B cell (primary cell): ENCODE results near the gene SIGLEC14. TPM values are rescaled to one million over a fixed set of nuclear protein-coding genes. Genes with fewer than 3 reads are reported as not detected.
A peak's percentile ranks its signal among the peaks of the same experiment; 100 is the strongest.

Experiments
- ATAC-seq: fragments of 200-7000 bp; cut with Tn5 transposase; one replicate; pipeline ENCODE4 v1.10.0; 2021; ENCODE audit warnings: low read depth, mild to moderate bottlenecking, moderate number of reproducible peaks, moderate library complexity
- CTCF ChIA-PET: fragments of 350-600 bp; sonication (Branson Sonifier 250); formaldehyde crosslinking; loops from one replicate; lab custom pipeline; 2021; ENCODE audit warnings: antibody characterized with exemption, inconsistent platforms; lab: Charles Lee
- POLR2A ChIA-PET: fragments of 350-600 bp; sonication (Branson Sonifier 250); formaldehyde crosslinking; loops from one replicate; lab custom pipeline; 2021; ENCODE audit warnings: antibody characterized with exemption; lab: Charles Lee
- DNase-seq: peaks from one replicate; pipeline ENCODE4 v3.0.0; 2013
- H2AFZ ChIP-seq: 2 replicates; pipeline ENCODE4 v1.6.1; 2012; ENCODE audit warnings: mild to moderate bottlenecking, low read depth, low read length; ENCODE audit not compliant: insufficient read depth, poor library complexity, severe bottlenecking
- H3K27ac ChIP-seq, 2 donors: 1 replicate in 1 of 2; 2 replicates in 1 of 2; pipeline ENCODE4 v1.5.1; 2012 to 2013; ENCODE audit warnings: low read length in 2 of 2, mild to moderate bottlenecking in 2 of 2, moderate library complexity in 1 of 2
- H3K27me3 ChIP-seq, 4 experiments: fragments of 200-600 bp in 1 of 4; sonication (generic) in 1 of 4; replicated peaks in 1 of 4; 1 replicate in 2 of 4; 2 replicates in 2 of 4; pipeline versions ENCODE4 v1.6.1 to v1.7.0; 2013 to 2016; ENCODE audit warnings: low read length in 3 of 4, mild to moderate bottlenecking in 2 of 4, mixed read lengths in 1 of 4, moderate library complexity in 1 of 4; ENCODE audit not compliant: insufficient read depth in 4 of 4, control insufficient read depth in 3 of 4; ENCODE audit errors: control extremely low read depth in 1 of 4
- H3K36me3 ChIP-seq, 2 experiments: replicated peaks in 1 of 2; 1 replicate in 1 of 2; 2 replicates in 1 of 2; pipeline versions ENCODE4 v1.6.1 to v1.7.1; 2013; ENCODE audit warnings: low read length in 1 of 2; ENCODE audit not compliant: insufficient read depth in 2 of 2, control insufficient read depth in 1 of 2; ENCODE audit errors: control extremely low read depth in 1 of 2, extremely low read depth in 1 of 2
- H3K4me1 ChIP-seq, 2 donors: fragments of 200-600 bp in 1 of 2; sonication (generic) in 1 of 2; 1 replicate in 1 of 2; 2 replicates in 1 of 2; pipeline versions ENCODE4 v1.5.1 to v1.6.1; 2013 to 2017; ENCODE audit warnings: low read length in 2 of 2; ENCODE audit not compliant: control insufficient read depth in 2 of 2, insufficient read depth in 2 of 2
- H3K4me2 ChIP-seq: replicated peaks from 2 replicates; pipeline ENCODE3; 2012; ENCODE audit warnings: mild to moderate bottlenecking, low read depth, low read length; ENCODE audit not compliant: poor library complexity, severe bottlenecking
- H3K4me3 ChIP-seq, 5 experiments: fragments of 200-600 bp in 1 of 5; sonication (generic) in 1 of 5; 1 replicate in 3 of 5; 2 replicates in 2 of 5; pipeline versions ENCODE4 v1.5.1 to v1.7.0; 2011 to 2016; ENCODE audit warnings: low read length in 4 of 5, mild to moderate bottlenecking in 4 of 5, low read depth in 2 of 5, control low read depth in 1 of 5, moderate library complexity in 1 of 5; ENCODE audit not compliant: insufficient read depth in 1 of 5; ENCODE audit errors: control extremely low read depth in 1 of 5, extremely low read depth in 1 of 5
- H3K79me2 ChIP-seq: fragments of 200-600 bp; sonication (generic); one replicate; pipeline ENCODE4 v1.6.0; 2016; ENCODE audit warnings: low read length; ENCODE audit not compliant: control insufficient read depth, insufficient read depth
- H3K9ac ChIP-seq: fragments of 200-600 bp; sonication (generic); 2 replicates; pipeline ENCODE4 v1.6.1; 2017; ENCODE audit warnings: mild to moderate bottlenecking, low read length, moderate library complexity
- H3K9me3 ChIP-seq, 3 donors: one replicate each; pipeline versions ENCODE4 v1.6.1 to v1.7.1; 2013; ENCODE audit warnings: low read length in 2 of 3; ENCODE audit not compliant: control insufficient read depth in 2 of 3, insufficient read depth in 1 of 3; ENCODE audit errors: control extremely low read depth in 1 of 3
- H4K20me1 ChIP-seq: 2 replicates; pipeline ENCODE4 v1.6.0; 2012; ENCODE audit warnings: mild to moderate bottlenecking, low read length; ENCODE audit not compliant: insufficient read depth, control insufficient read depth, poor library complexity, severe bottlenecking
- H3K27ac Mint-ChIP-seq: one replicate; pipeline ENCODE4 v1.8.0; 2021; ENCODE audit warnings: mixed read lengths
- H3K27me3 Mint-ChIP-seq: one replicate; pipeline ENCODE4 v1.8.0; 2021; ENCODE audit warnings: mixed read lengths
- H3K4me1 Mint-ChIP-seq: one replicate; pipeline ENCODE4 v1.8.0; 2021; ENCODE audit warnings: mixed read lengths
- H3K4me3 Mint-ChIP-seq: one replicate; pipeline ENCODE4 v1.8.0; 2021; ENCODE audit warnings: mixed read lengths
- H3K9me3 Mint-ChIP-seq: one replicate; pipeline ENCODE4 v1.8.0; 2022; ENCODE audit warnings: mixed read lengths; ENCODE audit not compliant: insufficient read depth
- CTCF ChIP-seq: fragments of 200-600 bp; IDR thresholded peaks from one replicate; pipeline ENCODE4 v1.8.0; 2022; ENCODE audit warnings: antibody characterized with exemption, mild to moderate bottlenecking
- EZH2 ChIP-seq: IDR thresholded peaks from 2 replicates; pipeline ENCODE4 v1.6.1; 2012; ENCODE audit warnings: borderline replicate concordance, low read depth, mild to moderate bottlenecking, moderate library complexity, low read length; ENCODE audit not compliant: insufficient read depth, poor library complexity, severe bottlenecking
- WGBS: methylation state at CpG from one replicate; pipeline ENCODE4 v1.1.5; 2013; ENCODE audit warnings: missing lambda C conversion rate; ENCODE audit not compliant: insufficient coverage; 5-methylcytosine and 5-hydroxymethylcytosine counted together
- intact Hi-C: fragments of 100-400 bp; cut with micrococcal nuclease; formaldehyde crosslinking; loops from one replicate; pipeline ENCODE4 v1.10.0; 2022
- polyA plus RNA-seq: library from polyadenylated mRNA; depleted of rRNA; stranded (reverse); fragments of >200 nt; gene quantifications from 2 replicates; pipeline ENCODE4 v1.2.3, GENCODE V29; 2012
- total RNA-seq, 2 donors: library from RNA; stranded (reverse); fragments of 120-200 nt in 1 of 2; gene quantifications; 1 replicate in 1 of 2; 2 replicates in 1 of 2; pipeline versions ENCODE4 v1.2.3 to v1.2.4, GENCODE V29; 2013 to 2022

The SIGLEC14 gene
- total and polyA plus RNA-seq, 2 donors (not counting 1 experiment from before 2014, with no cell fraction given): 11.2 to 30.0 TPM

- H3K4me1 Mint-ChIP-seq: peaks cover 64% of the 10 kb centered on the region
- no peaks in the 10 kb centered on the region for H3K36me3 ChIP-seq
- no peaks in the 10 kb centered on the region for H3K79me2 ChIP-seq
- H3K9ac ChIP-seq: no peak overlapping the region
- no peaks in the 10 kb centered on the region for H3K9me3 ChIP-seq
- intact Hi-C loops: loop anchor here (5.0 kb wide), 1 partner anchor 121 kb away; the partner anchor contains the start of gene SIGLEC6
- H4K20me1 ChIP-seq: no peaks in the 10 kb centered on the region
- H3K9me3 Mint-ChIP-seq: no peaks in the 10 kb centered on the region
- peak overlapping the region; percentile 34 for H3K27ac Mint-ChIP-seq
- ATAC-seq: no peak
- POLR2A ChIA-PET: no interaction called here
- no peak overlapping the region for H3K4me3 ChIP-seq
- no peaks in the 10 kb centered on the region for H3K27me3 Mint-ChIP-seq
- WGBS: no CpG with 5 or more reads among the region's 2 CpGs
- no peaks in the 10 kb centered on the region for H3K27me3 ChIP-seq
- H2AFZ ChIP-seq: no peak overlapping the region
- TF ChIP-seq CTCF (no peak), EZH2 (no peak)
- H3K4me1 ChIP-seq: peaks cover 44 to 47% of the 10 kb centered on the region in 2 donors
- H3K4me2 ChIP-seq: no peak overlapping the region
- CTCF ChIA-PET: interaction anchor here (1.0 to 13.4 kb wide), 11 partner anchors 8 to 585 kb away, joined by 3 to 681 read pairs (median 4); partner anchors contain the start of gene CEACAM18
- no peak overlapping the region for H3K27ac ChIP-seq
- DNase-seq: no peak
- H3K4me3 Mint-ChIP-seq: no peak overlapping the region
Measured at GRCh38 chr19:51653162-51653561, 6.5 kb upstream of the SIGLEC14 start.

- Mint-ChIP-seq H3K27me3 (no peaks in the 10 kb centered on the region), H3K27ac (peak overlapping the region; percentile 87)
- POLR2A ChIA-PET: no interaction called here
Measured at GRCh38 chr19:51652266-51652665, 5.6 kb upstream of the SIGLEC14 start.

More at GRCh38 chr19:51652266-51652665, 5.6 kb upstream of the SIGLEC14 start:
- CTCF ChIA-PET: interaction anchor here (0.9 to 13.4 kb wide), 10 partner anchors 9 to 585 kb away, joined by 3 to 681 read pairs (median 4); partner anchors contain the start of gene CEACAM18
- Histone ChIP-seq H3K9ac (no peak overlapping the region), H3K4me2 (peak overlapping the region; percentile 60), H2AFZ (no peak overlapping the region), H3K36me3 (no peaks in the 10 kb centered on the region), H3K79me2 (peaks cover under 1% of the 10 kb centered on the region), H3K27ac (peak overlapping the region in 1 of 2 donors; percentile 87), H3K9me3 (no peaks in the 10 kb centered on the region), H3K4me3 (no peak overlapping the region), H4K20me1 (no peaks in the 10 kb centered on the region), H3K4me1 (peaks cover 46 to 51% of the 10 kb centered on the region in 2 donors), H3K27me3 (no peaks in the 10 kb centered on the region)
- Mint-ChIP-seq H3K9me3 (no peaks in the 10 kb centered on the region), H3K4me3 (no peak overlapping the region), H3K4me1 (peaks cover 67% of the 10 kb centered on the region)
- ATAC-seq (no peak), DNase-seq (no peak)
- 65% methylated on average over 4 of the region's 4 CpGs for WGBS
- intact Hi-C loops: loop anchor here (5.0 kb wide), 1 partner anchor 120 kb away; the partner anchor contains the start of gene SIGLEC6
- TF ChIP-seq CTCF: no peak
- no peak for TF ChIP-seq EZH2
